ENCODE results near the gene KCNAB2.

Gene KCNAB2

DNA sequence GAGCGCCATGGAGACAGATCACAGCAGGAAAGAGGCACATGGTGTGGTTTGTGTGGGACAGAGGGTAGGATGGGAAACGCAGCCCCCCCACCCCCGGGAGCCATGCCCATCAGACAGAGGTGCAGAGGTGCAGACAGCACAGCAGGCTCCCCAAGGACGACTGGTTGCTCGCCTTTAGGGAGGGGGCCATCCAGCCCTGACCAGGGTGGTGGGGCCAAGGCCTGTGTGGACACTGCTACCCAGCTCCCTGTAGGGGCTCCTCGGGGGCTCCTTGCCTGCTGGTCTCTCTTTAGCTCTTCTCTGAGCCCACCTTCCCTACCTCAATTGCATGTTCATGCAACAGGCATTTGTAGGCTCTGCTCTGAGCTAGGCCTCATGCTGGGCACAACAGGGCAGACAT lies 3.7 kb downstream of the KCNAB2 start:
- TF ChIP-seq POLR2AphosphoS5 (IDR thresholded peaks at IDR 0.05; ENCODE audit: low read depth, low read length) (no peak), FOXP2 (optimal IDR thresholded peaks at IDR 0.05; ENCODE audit: borderline replicate concordance, extremely low read depth, extremely low read length, insufficient read depth) (no peak)
- TF ChIP-seq, protein P1, sequence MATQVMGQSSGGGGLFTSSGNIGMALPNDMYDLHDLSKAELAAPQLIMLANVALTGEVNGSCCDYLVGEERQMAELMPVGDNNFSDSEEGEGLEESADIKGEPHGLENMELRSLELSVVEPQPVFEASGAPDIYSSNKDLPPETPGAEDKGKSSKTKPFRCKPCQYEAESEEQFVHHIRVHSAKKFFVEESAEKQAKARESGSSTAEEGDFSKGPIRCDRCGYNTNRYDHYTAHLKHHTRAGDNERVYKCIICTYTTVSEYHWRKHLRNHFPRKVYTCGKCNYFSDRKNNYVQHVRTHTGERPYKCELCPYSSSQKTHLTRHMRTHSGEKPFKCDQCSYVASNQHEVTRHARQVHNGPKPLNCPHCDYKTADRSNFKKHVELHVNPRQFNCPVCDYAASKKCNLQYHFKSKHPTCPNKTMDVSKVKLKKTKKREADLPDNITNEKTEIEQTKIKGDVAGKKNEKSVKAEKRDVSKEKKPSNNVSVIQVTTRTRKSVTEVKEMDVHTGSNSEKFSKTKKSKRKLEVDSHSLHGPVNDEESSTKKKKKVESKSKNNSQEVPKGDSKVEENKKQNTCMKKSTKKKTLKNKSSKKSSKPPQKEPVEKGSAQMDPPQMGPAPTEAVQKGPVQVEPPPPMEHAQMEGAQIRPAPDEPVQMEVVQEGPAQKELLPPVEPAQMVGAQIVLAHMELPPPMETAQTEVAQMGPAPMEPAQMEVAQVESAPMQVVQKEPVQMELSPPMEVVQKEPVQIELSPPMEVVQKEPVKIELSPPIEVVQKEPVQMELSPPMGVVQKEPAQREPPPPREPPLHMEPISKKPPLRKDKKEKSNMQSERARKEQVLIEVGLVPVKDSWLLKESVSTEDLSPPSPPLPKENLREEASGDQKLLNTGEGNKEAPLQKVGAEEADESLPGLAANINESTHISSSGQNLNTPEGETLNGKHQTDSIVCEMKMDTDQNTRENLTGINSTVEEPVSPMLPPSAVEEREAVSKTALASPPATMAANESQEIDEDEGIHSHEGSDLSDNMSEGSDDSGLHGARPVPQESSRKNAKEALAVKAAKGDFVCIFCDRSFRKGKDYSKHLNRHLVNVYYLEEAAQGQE (IDR thresholded peaks at IDR 0.05; ENCODE audit: insufficient read depth in 1 of 2, low read depth in 2 of 2, low read length in 2 of 2): no peak

DNA sequence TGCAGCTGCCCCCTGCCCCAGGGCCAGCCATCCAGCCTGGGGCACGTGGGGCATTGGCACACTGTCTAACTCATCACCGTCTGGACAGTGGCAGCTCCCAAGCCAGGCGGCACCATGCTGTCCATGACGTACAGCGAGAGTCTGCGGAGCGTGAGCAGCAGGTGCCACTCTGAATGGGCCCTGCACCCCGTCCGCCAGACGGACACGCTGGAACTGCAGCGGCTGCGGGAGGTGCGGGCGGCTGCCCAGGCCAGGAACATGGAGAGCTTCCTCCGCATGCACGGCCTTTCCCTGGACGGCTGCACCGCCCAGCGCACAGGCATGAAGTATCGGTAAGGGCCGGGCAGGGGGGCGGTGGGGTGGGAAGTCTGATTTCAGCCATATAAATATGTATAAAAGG lies 5.7 kb downstream of the KCNAB2 start:
- TF ChIP-seq TAF1 (IDR thresholded peaks at IDR 0.05; ENCODE audit: borderline replicate concordance, insufficient read depth, low read length): no peak
- no peak for TF ChIP-seq FOXP2 (optimal IDR thresholded peaks at IDR 0.05; ENCODE audit: borderline replicate concordance, extremely low read depth, extremely low read length, insufficient read depth)
- TF ChIP-seq SIN3A (IDR thresholded peaks at IDR 0.05; ENCODE audit: borderline replicate concordance, insufficient read depth, low read length): no peak
- TF ChIP-seq POLR2AphosphoS5 (IDR thresholded peaks at IDR 0.05; ENCODE audit: low read depth, low read length): no peak
- TF ChIP-seq, protein P1 (IDR thresholded peaks at IDR 0.05; ENCODE audit: insufficient read depth in 1 of 2, low read depth in 2 of 2, low read length in 2 of 2): 0 out of 4 replicates have a peak, but pooled peaks of 1 of the 2 experiments have one; percentile 8

DNA sequence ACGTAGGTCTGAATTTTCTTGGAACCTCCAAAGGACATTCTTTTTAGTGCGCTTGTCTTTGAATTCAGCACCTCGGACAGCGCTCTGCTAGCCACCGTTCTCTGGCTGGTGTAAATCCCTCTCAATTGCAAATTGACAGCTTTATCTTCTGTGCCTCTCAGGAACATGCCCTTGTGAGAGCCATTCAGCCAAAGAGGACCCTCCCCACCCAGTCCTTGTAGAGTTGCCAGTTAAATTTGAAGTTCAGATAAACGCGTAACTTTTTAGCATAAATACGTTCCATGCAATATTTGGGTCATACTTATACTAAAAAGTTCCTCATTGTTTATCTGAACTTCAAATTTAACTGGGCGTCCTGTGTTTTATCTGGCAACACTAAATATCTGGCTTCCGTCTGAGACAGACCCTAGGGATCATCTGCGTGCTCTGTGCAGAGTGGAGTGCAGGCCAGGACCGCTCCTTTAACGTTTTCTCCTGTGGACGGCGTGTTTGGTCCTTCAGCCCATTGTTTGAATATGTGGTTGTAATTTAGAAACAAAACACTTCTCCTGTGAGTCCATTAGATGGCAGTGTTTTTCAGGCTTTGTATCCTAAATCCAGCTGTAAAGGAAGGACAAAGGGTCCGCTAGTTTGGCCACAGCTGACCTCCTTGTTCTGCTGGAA lies 7.0 kb downstream of the KCNAB2 start:
- TF ChIP-seq FOXP2 (optimal IDR thresholded peaks at IDR 0.05; ENCODE audit: borderline replicate concordance, extremely low read depth, extremely low read length, insufficient read depth): no peak
- TF ChIP-seq SIN3A (IDR thresholded peaks at IDR 0.05; ENCODE audit: borderline replicate concordance, insufficient read depth, low read length): peak; percentile 83; the same call in 1 of the 2 replicates
- TF ChIP-seq, protein P1 (IDR thresholded peaks at IDR 0.05; ENCODE audit: insufficient read depth in 1 of 2, low read depth in 2 of 2, low read length in 2 of 2): peak; percentile 97 to 98
- no peak for TF ChIP-seq TAF1 (IDR thresholded peaks at IDR 0.05; ENCODE audit: borderline replicate concordance, insufficient read depth, low read length)
- no peak for TF ChIP-seq POLR2AphosphoS5 (IDR thresholded peaks at IDR 0.05; ENCODE audit: low read depth, low read length)

DNA sequence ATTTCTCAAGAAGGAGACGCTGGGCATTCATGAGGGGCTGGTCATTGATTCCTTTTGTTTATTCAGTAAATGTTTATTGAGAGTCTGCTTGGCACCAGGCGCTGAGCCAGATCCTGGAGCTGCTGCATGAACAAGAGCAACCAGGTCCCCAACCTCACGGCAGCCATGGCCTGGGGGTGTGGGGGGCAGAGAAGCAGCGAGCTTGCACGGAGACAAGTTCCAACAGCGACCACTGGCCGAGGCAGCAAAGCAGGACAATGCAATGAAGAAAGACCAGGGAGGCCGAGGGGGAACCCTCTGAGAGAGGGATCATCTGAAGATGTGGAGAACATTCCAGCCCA lies 7.5 kb downstream of the KCNAB2 start:
- TF ChIP-seq, protein P1 (IDR thresholded peaks at IDR 0.05; ENCODE audit: insufficient read depth in 1 of 2, low read depth in 2 of 2, low read length in 2 of 2): no peak
- TF ChIP-seq FOXP2 (optimal IDR thresholded peaks at IDR 0.05; ENCODE audit: borderline replicate concordance, extremely low read depth, extremely low read length, insufficient read depth) (no peak), POLR2AphosphoS5 (IDR thresholded peaks at IDR 0.05; ENCODE audit: low read depth, low read length) (no peak), SIN3A (IDR thresholded peaks at IDR 0.05; ENCODE audit: borderline replicate concordance, insufficient read depth, low read length) (no peak), TAF1 (IDR thresholded peaks at IDR 0.05; ENCODE audit: borderline replicate concordance, insufficient read depth, low read length) (no peak)

DNA sequence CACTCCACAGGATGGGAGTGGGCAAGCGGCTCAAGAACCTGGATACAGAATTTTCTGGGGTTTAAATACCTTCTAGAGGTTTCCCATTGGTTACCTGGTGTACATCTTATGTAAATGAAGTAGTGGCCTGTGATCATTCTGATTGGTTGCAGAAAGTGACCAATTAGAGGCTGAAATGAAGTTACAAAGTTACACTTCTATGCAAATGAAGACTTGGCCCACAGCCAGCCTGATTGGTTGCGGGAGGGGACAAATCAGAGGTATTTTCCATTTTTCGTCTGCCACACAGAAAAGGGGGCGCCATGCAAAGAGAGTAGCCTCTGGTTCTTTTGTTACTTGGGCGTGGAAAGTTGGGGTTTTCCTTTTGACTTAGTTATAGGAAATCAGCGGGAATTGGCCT lies 8.9 kb downstream of the KCNAB2 start:
- TF ChIP-seq SIN3A (IDR thresholded peaks at IDR 0.05; ENCODE audit: borderline replicate concordance, insufficient read depth, low read length) (no peak), POLR2AphosphoS5 (IDR thresholded peaks at IDR 0.05; ENCODE audit: low read depth, low read length) (no peak), TAF1 (IDR thresholded peaks at IDR 0.05; ENCODE audit: borderline replicate concordance, insufficient read depth, low read length) (no peak), FOXP2 (optimal IDR thresholded peaks at IDR 0.05; ENCODE audit: borderline replicate concordance, extremely low read depth, extremely low read length, insufficient read depth) (no peak)
- TF ChIP-seq, protein P1 (IDR thresholded peaks at IDR 0.05; ENCODE audit: insufficient read depth in 1 of 2, low read depth in 2 of 2, low read length in 2 of 2): no peak

Measured in PFSK-1 (cell line).